HepG2 (cell line): Measurements from ENCODE around the gene C14orf93. TPM values are rescaled to one million over a fixed set of nuclear protein-coding genes. Genes with fewer than 3 reads are reported as not detected.

Experiments
- ADNP ChIP-seq: sonication (generic); formaldehyde crosslinking; IDR thresholded peaks from 2 replicates; pipeline ENCODE4 v1.4.0; 2020; ENCODE audit warnings: missing genetic modification reagents
- AGO2 ChIP-seq: fragments of 200-400 bp; formaldehyde crosslinking; optimal IDR thresholded peaks from 2 replicates; pipeline ENCODE3; 2017; ENCODE audit warnings: mild to moderate bottlenecking, low read depth, low read length, moderate library complexity
- ASH2L ChIP-seq: fragments of 300-600, 200-600 bp; sonication (generic); IDR thresholded peaks from 2 replicates; pipeline ENCODE4 v1.7.0; 2017; ENCODE audit warnings: low read depth, mild to moderate bottlenecking, moderate library complexity, mixed read lengths, low read length; ENCODE audit not compliant: insufficient read length
- BATF2 ChIP-seq: sonication (generic); formaldehyde crosslinking; IDR thresholded peaks from 2 replicates; pipeline ENCODE4 v1.8.0; 2022; ENCODE audit warnings: mild to moderate bottlenecking, missing genetic modification reagents, moderate library complexity
- DRAP1 ChIP-seq: IDR thresholded peaks from 2 replicates; pipeline ENCODE4 v1.6.1; 2016; ENCODE audit warnings: missing genetic modification reagents, missing compliant biosample characterization
- FOXK2 ChIP-seq: fragments of 450-650 bp; IDR thresholded peaks from 2 replicates; pipeline ENCODE4 v1.6.1; 2016
- HMG20A ChIP-seq: IDR thresholded peaks from 2 replicates; pipeline ENCODE4 v1.6.1; 2016; ENCODE audit warnings: borderline replicate concordance
- MXD3 ChIP-seq: IDR thresholded peaks from 2 replicates; pipeline ENCODE4 v1.6.1; 2016; ENCODE audit warnings: mild to moderate bottlenecking, missing biosample characterization, missing genetic modification reagents
- NCOA1 ChIP-seq: sonication (generic); formaldehyde crosslinking; IDR thresholded peaks from 2 replicates; pipeline ENCODE4 v1.9.0; 2021; ENCODE audit warnings: missing genetic modification reagents
- NCOA2 ChIP-seq: sonication (generic); formaldehyde crosslinking; IDR thresholded peaks from 2 replicates; pipeline ENCODE4 v1.8.0; 2022; ENCODE audit warnings: inconsistent platforms
- NR2F6 ChIP-seq, 2 experiments: IDR thresholded peaks; 2 replicates each; pipeline ENCODE4 v1.6.1; 2016; ENCODE audit warnings: antibody characterized with exemption in 1 of 2, mild to moderate bottlenecking in 1 of 2
- PHF5A ChIP-seq: IDR thresholded peaks from one replicate; pipeline ENCODE4 v1.6.1; 2018; ENCODE audit warnings: low read depth, missing genetic modification reagents; ENCODE audit not compliant: unreplicated experiment
- RCOR2 ChIP-seq: IDR thresholded peaks from 2 replicates; pipeline ENCODE4 v1.6.1; 2016; ENCODE audit warnings: missing biosample characterization, missing genetic modification reagents
- SP140L ChIP-seq: sonication (generic); formaldehyde crosslinking; IDR thresholded peaks from 2 replicates; pipeline ENCODE4 v1.4.0; 2020; ENCODE audit warnings: missing genetic modification reagents, borderline replicate concordance
- TBP ChIP-seq: sonication (generic); formaldehyde crosslinking; IDR thresholded peaks from 2 replicates; pipeline ENCODE4 v1.5.0; 2020; ENCODE audit warnings: missing genetic modification reagents
- TCF7L2 ChIP-seq: IDR thresholded peaks from 2 replicates; pipeline ENCODE4 v1.6.1; 2011; ENCODE audit warnings: mild to moderate bottlenecking, low read depth, low read length, moderate library complexity
- THRA ChIP-seq: sonication (generic); formaldehyde crosslinking; IDR thresholded peaks from 2 replicates; pipeline ENCODE4 v1.4.0; 2020; ENCODE audit warnings: missing genetic modification reagents, borderline replicate concordance
- ZMYM4 ChIP-seq: sonication (generic); formaldehyde crosslinking; IDR thresholded peaks from 2 replicates; pipeline ENCODE4 v1.8.1; 2023; ENCODE audit warnings: mild to moderate bottlenecking, missing genetic modification reagents
- ZNF136 ChIP-seq: sonication (generic); formaldehyde crosslinking; IDR thresholded peaks from 2 replicates; pipeline ENCODE4 v1.8.1; 2022; ENCODE audit warnings: low read depth, mild to moderate bottlenecking, moderate library complexity, missing genetic modification reagents
- ZNF138 ChIP-seq: sonication (generic); formaldehyde crosslinking; IDR thresholded peaks from 2 replicates; pipeline ENCODE4 v1.5.0; 2020; ENCODE audit warnings: mild to moderate bottlenecking, low read depth, missing genetic modification reagents
- ZNF18 ChIP-seq: sonication (generic); formaldehyde crosslinking; IDR thresholded peaks from 2 replicates; pipeline ENCODE4 v1.8.0; 2022; ENCODE audit warnings: mild to moderate bottlenecking, missing genetic modification reagents; ENCODE audit not compliant: insufficient replicate concordance
- ZNF296 ChIP-seq: sonication (generic); formaldehyde crosslinking; conservative IDR thresholded peaks from 2 replicates; pipeline ENCODE4 v1.5.0; 2020; ENCODE audit warnings: mild to moderate bottlenecking, missing genetic modification reagents
- ZNF354B ChIP-seq: sonication (generic); formaldehyde crosslinking; IDR thresholded peaks from 2 replicates; pipeline ENCODE4 v1.8.0; 2022; ENCODE audit warnings: mild to moderate bottlenecking, missing genetic modification reagents
- ZNF557 ChIP-seq: sonication (generic); formaldehyde crosslinking; IDR thresholded peaks from 2 replicates; pipeline ENCODE4 v1.4.0; 2020; ENCODE audit warnings: missing genetic modification reagents
- ZNF749 ChIP-seq: sonication (generic); formaldehyde crosslinking; IDR thresholded peaks from 2 replicates; pipeline ENCODE4 v1.8.0; 2022; ENCODE audit warnings: mild to moderate bottlenecking, missing genetic modification reagents, moderate library complexity, borderline replicate concordance
- ZNF780A ChIP-seq: sonication (generic); formaldehyde crosslinking; IDR thresholded peaks from 2 replicates; pipeline ENCODE4 v1.8.0; 2022; ENCODE audit warnings: mild to moderate bottlenecking, missing genetic modification reagents, moderate library complexity
- ZSCAN25 ChIP-seq: sonication (generic); formaldehyde crosslinking; IDR thresholded peaks from 2 replicates; pipeline ENCODE4 v1.8.0; 2022; ENCODE audit warnings: mild to moderate bottlenecking, missing genetic modification reagents
- polyA plus RNA-seq, 8 experiments: library from polyadenylated mRNA; depleted of rRNA in 3 of 8; stranded (reverse) in 7 of 8; unstranded in 1 of 8; fragments of >200 nt; fragmentation: Illumina TruSeq in 4 of 8; extraction: Trizol in 4 of 8; gene quantifications; 2 replicates each; pipeline versions ENCODE4 v1.2.1 to v1.2.3, GENCODE V29; 2011 to 2016; ENCODE audit warnings: low read depth in 4 of 8, missing spikeins in 1 of 8, mixed read lengths in 1 of 8; ENCODE audit not compliant: insufficient read depth in 1 of 8
- total RNA-seq, 5 experiments: library from RNA; depleted of rRNA; stranded (reverse); fragments of >200 nt; fragmentation: Illumina TruSeq; extraction: Trizol; gene quantifications; 2 replicates each; pipeline ENCODE4 v1.2.3, GENCODE V29; 2016; ENCODE audit warnings: low read depth in 1 of 5

Gene C14orf93
- total and polyA plus RNA-seq, 2 of the 13 experiments (the other 11 are each of a cell fraction or from before 2014, with no cell fraction given) = 11.4 to 22.5 TPM

- TF ChIP-seq ASH2L = peak; percentile 77
- no peak for TF ChIP-seq NCOA1 (CRISPR knock-in tag)
- TF ChIP-seq ZNF354B = no peak
- no peak for TF ChIP-seq ZNF296 (CRISPR knock-in tag)
- TF ChIP-seq ZMYM4 (CRISPR knock-in tag) = no peak
- TF ChIP-seq ZNF136 (CRISPR knock-in tag) = no peak
- peak; percentile 71 for TF ChIP-seq AGO2
- peak; percentile 87 for TF ChIP-seq PHF5A (CRISPR knock-in tag)
- no peak for TF ChIP-seq ADNP (CRISPR knock-in tag)
- no peak for TF ChIP-seq ZNF780A
- TF ChIP-seq RCOR2 = no peak; the same call in 1 of the 2 replicates
- no peak for TF ChIP-seq TCF7L2
- TF ChIP-seq ZNF749 (CRISPR knock-in tag) = no peak
- no peak for TF ChIP-seq ZNF18 (CRISPR knock-in tag)
- no peak; the same call in 1 of the 2 replicates for TF ChIP-seq ZSCAN25
- no peak for TF ChIP-seq TBP (CRISPR knock-in tag)
- no peak for TF ChIP-seq HMG20A (CRISPR knock-in tag)
- peak; percentile 62 for TF ChIP-seq DRAP1 (CRISPR knock-in tag)
- peak; percentile 64 for TF ChIP-seq THRA
- no peak for TF ChIP-seq ZNF557 (CRISPR knock-in tag)
- no peak for TF ChIP-seq ZNF138 (CRISPR knock-in tag)
- TF ChIP-seq NCOA2 = no peak
- no peak for TF ChIP-seq FOXK2
- 0 out of 2 replicates have a peak, but pooled peaks have one; percentile 33 for TF ChIP-seq MXD3
- TF ChIP-seq BATF2 (CRISPR knock-in tag) = no peak
- peak; percentile 94; the same call in 1 of the 2 replicates for TF ChIP-seq SP140L
- no peak for TF ChIP-seq NR2F6 (IDR thresholded peaks at IDR 0.05)
- TF ChIP-seq NR2F6 (CRISPR knock-in tag; IDR thresholded peaks at IDR 0.05) = 0 out of 2 replicates have a peak, but pooled peaks have one; percentile 43
These were observed 36.5 kb downstream of the C14orf93 start (continued) for GRCh38 chr14:22973217-22974032.
